Astrocyte (in vitro differentiated cells and primary cell): ENCODE results near the gene PSME3.

ENCODE experiments used
- EZH2 ChIP-seq: IDR thresholded peaks from 2 replicates; pipeline ENCODE4 v1.6.1; 2012; ENCODE audit warnings: mild to moderate bottlenecking, low read length, inconsistent platforms; ENCODE audit not compliant: insufficient read depth
- TF ChIP-seq, protein P1 (sequence below): IDR thresholded peaks from 2 replicates; pipeline ENCODE4 v1.5.1; 2011; ENCODE audit warnings: low read depth, mild to moderate bottlenecking, inconsistent platforms, low read length, moderate library complexity; ENCODE audit not compliant: insufficient read depth

DNA sequence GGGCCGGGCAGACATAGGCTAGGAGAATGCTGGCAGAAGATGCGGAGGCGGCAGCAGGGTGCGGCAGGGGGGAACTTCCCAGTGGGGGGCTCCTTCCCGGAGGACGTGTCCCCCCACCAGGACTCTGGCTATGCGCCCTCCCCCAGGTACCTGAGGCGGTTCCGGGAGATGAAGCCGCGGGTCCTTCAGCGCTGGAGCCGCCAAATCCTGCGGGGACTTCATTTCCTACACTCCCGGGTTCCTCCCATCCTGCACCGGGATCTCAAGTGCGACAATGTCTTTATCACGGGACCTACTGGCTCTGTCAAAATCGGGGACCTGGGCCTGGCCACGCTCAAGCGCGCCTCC is 49.4 kb upstream of the PSME3 start:
- TF ChIP-seq, protein P1, sequence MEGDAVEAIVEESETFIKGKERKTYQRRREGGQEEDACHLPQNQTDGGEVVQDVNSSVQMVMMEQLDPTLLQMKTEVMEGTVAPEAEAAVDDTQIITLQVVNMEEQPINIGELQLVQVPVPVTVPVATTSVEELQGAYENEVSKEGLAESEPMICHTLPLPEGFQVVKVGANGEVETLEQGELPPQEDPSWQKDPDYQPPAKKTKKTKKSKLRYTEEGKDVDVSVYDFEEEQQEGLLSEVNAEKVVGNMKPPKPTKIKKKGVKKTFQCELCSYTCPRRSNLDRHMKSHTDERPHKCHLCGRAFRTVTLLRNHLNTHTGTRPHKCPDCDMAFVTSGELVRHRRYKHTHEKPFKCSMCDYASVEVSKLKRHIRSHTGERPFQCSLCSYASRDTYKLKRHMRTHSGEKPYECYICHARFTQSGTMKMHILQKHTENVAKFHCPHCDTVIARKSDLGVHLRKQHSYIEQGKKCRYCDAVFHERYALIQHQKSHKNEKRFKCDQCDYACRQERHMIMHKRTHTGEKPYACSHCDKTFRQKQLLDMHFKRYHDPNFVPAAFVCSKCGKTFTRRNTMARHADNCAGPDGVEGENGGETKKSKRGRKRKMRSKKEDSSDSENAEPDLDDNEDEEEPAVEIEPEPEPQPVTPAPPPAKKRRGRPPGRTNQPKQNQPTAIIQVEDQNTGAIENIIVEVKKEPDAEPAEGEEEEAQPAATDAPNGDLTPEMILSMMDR: no peak
- no peak for TF ChIP-seq EZH2
